Skeletal muscle tissue (tissue), 4 donors: ENCODE measurements around the gene TTC27. TPM values are rescaled to one million over a fixed set of nuclear protein-coding genes. Genes with fewer than 3 reads are reported as not detected.

Experiments used
- H3K27ac ChIP-seq: one replicate; pipeline ENCODE4 v1.7.0; 2013; ENCODE audit warnings: mild to moderate bottlenecking, low read depth, low read length, inconsistent platforms
- H3K27me3 ChIP-seq, 3 donors: one replicate each; pipeline ENCODE4 v1.7.0; 2013; ENCODE audit warnings: low read length in 3 of 3; ENCODE audit not compliant: control insufficient read depth in 3 of 3, insufficient read depth in 3 of 3
- H3K36me3 ChIP-seq, 3 donors: one replicate each; pipeline ENCODE4 v1.7.0; 2013; ENCODE audit warnings: low read length in 3 of 3; ENCODE audit not compliant: control insufficient read depth in 3 of 3, insufficient read depth in 3 of 3
- H3K4me1 ChIP-seq, 3 donors: one replicate each; pipeline ENCODE4 v1.7.0; 2013; ENCODE audit warnings: low read length in 3 of 3, mild to moderate bottlenecking in 3 of 3; ENCODE audit not compliant: control insufficient read depth in 3 of 3, insufficient read depth in 3 of 3
- H3K4me3 ChIP-seq, 3 donors: one replicate each; pipeline ENCODE4 v1.7.0; 2013; ENCODE audit warnings: low read length in 3 of 3
- H3K9ac ChIP-seq, 3 donors: one replicate each; pipeline ENCODE4 v1.7.0; 2013; ENCODE audit warnings: low read length in 3 of 3, mild to moderate bottlenecking in 3 of 3, moderate library complexity in 2 of 3, low read depth in 1 of 3
- H3K9me3 ChIP-seq, 3 donors: one replicate each; pipeline ENCODE4 v1.7.0; 2013; ENCODE audit warnings: low read length in 3 of 3; ENCODE audit not compliant: control insufficient read depth in 3 of 3
- total RNA-seq: library from RNA; depleted of rRNA; stranded (reverse); fragments of >200 nt; gene quantifications from one replicate; pipeline ENCODE4 v1.2.3, GENCODE V29; 2014
- donor health status: Osteomylitis.

The TTC27 gene
- total RNA-seq = 23.5 TPM

GRCh38 chr2:32627814-32628579 is at the start of gene TTC27:
TTC27 (plus strand) TSS chr2:32628050; CDS start chr2:32628293, 243 bp downstream.
- Histone ChIP-seq H3K4me3 (peak within 1 kb of the TSS; percentile 78 to 97 (median 88)), H3K27ac (no peak within 1 kb of the TSS), H3K9ac (peak within 1 kb of the TSS; percentile 82 to 89 (median 89)), H3K27me3 (no peaks in the 10 kb centered on the region), H3K4me1 (peaks cover 5 to 12% (median 5%) of the 10 kb centered on the region in 3 donors), H3K9me3 (no peaks in the 10 kb centered on the region), H3K36me3 (peaks cover 0 to 9% (median 3%) of the 10 kb centered on the region in 3 donors)

GRCh38 chr2:32591669-32592463 is 36.0 kb upstream of the TTC27 start:
- no peak overlapping the region for H3K27ac ChIP-seq
- peaks cover 0 to 9% (median 5%) of the 10 kb centered on the region in 3 donors for H3K36me3 ChIP-seq

GRCh38 chr2:32594573-32594972 is 33.3 kb upstream of the TTC27 start:
- Histone ChIP-seq H3K4me1 (no peaks in the 10 kb centered on the region), H3K4me3 (no peak overlapping the region), H3K9me3 (no peaks in the 10 kb centered on the region), H3K27me3 (no peaks in the 10 kb centered on the region), H3K36me3 (peaks cover 0 to 16% (median 9%) of the 10 kb centered on the region in 3 donors), H3K27ac (no peak overlapping the region), H3K9ac (no peak overlapping the region)

More at GRCh38 chr2:32591669-32592463, 36.0 kb upstream of the TTC27 start:
- Histone ChIP-seq H3K9ac (no peak overlapping the region), H3K9me3 (no peaks in the 10 kb centered on the region), H3K4me1 (no peaks in the 10 kb centered on the region), H3K4me3 (no peak overlapping the region), H3K27me3 (no peaks in the 10 kb centered on the region)

GRCh38 chr2:32611366-32611765 is 16.5 kb upstream of the TTC27 start:
- no peaks in the 10 kb centered on the region for H3K9me3 ChIP-seq
- no peak overlapping the region for H3K27ac ChIP-seq
- no peak overlapping the region for H3K9ac ChIP-seq
- H3K4me3 ChIP-seq = no peak overlapping the region
- no peaks in the 10 kb centered on the region for H3K4me1 ChIP-seq
- no peaks in the 10 kb centered on the region for H3K27me3 ChIP-seq
- H3K36me3 ChIP-seq = peaks cover 8 to 33% (median 31%) of the 10 kb centered on the region in 3 donors

- Histone ChIP-seq H3K4me3 (no peak overlapping the region), H3K27ac (no peak overlapping the region), H3K4me1 (no peaks in the 10 kb centered on the region), H3K27me3 (no peaks in the 10 kb centered on the region), H3K9me3 (no peaks in the 10 kb centered on the region), H3K36me3 (peaks cover 8 to 34% (median 31%) of the 10 kb centered on the region in 3 donors), H3K9ac (no peak overlapping the region)
Observed at GRCh38 chr2:32611771-32612170, 16.1 kb upstream of the TTC27 start.

GRCh38 chr2:32614084-32614483 is 13.8 kb upstream of the TTC27 start:
- Histone ChIP-seq H3K27ac (no peak overlapping the region), H3K27me3 (no peaks in the 10 kb centered on the region), H3K36me3 (peaks cover 12 to 35% (median 27%) of the 10 kb centered on the region in 3 donors), H3K9me3 (no peaks in the 10 kb centered on the region), H3K9ac (no peak overlapping the region), H3K4me3 (no peak overlapping the region), H3K4me1 (no peaks in the 10 kb centered on the region)

- H3K36me3 ChIP-seq = peaks cover 8 to 27% (median 19%) of the 10 kb centered on the region in 3 donors
- H3K27me3 ChIP-seq = no peaks in the 10 kb centered on the region
- no peak overlapping the region for H3K9ac ChIP-seq
- no peak overlapping the region for H3K27ac ChIP-seq
- H3K4me1 ChIP-seq = peaks cover 9% of the 10 kb centered on the region in 3 donors
- no peak overlapping the region for H3K4me3 ChIP-seq
- H3K9me3 ChIP-seq = no peaks in the 10 kb centered on the region
Observed at GRCh38 chr2:32617599-32618189, 10.2 kb upstream of the TTC27 start.

GRCh38 chr2:32622570-32623310 is 5.1 kb upstream of the TTC27 start:
- H3K27me3 ChIP-seq = no peaks in the 10 kb centered on the region
- no peak overlapping the region for H3K27ac ChIP-seq

GRCh38 chr2:32623311-32623706 is 4.5 kb upstream of the TTC27 start:
- Histone ChIP-seq H3K4me1 (peaks cover 14 to 18% (median 14%) of the 10 kb centered on the region in 3 donors), H3K27me3 (no peaks in the 10 kb centered on the region), H3K27ac (no peak overlapping the region), H3K36me3 (peaks cover 4 to 13% (median 4%) of the 10 kb centered on the region in 3 donors), H3K9ac (no peak overlapping the region), H3K4me3 (no peak overlapping the region), H3K9me3 (no peaks in the 10 kb centered on the region)

More at GRCh38 chr2:32622570-32623310, 5.1 kb upstream of the TTC27 start:
- peak overlapping the region in 1 of 3 donors; percentile 10 for H3K4me3 ChIP-seq
- H3K4me1 ChIP-seq = peaks cover 14 to 16% (median 14%) of the 10 kb centered on the region in 3 donors
- peaks cover 4 to 14% (median 5%) of the 10 kb centered on the region in 3 donors for H3K36me3 ChIP-seq
- peak overlapping the region; percentile 20 to 42 (median 22) for H3K9ac ChIP-seq
- H3K9me3 ChIP-seq = no peaks in the 10 kb centered on the region
